Gastroesophageal sphincter (tissue), 4 donors: Measurements from ENCODE around the gene KLHL40. TPM values are rescaled to one million over a fixed set of nuclear protein-coding genes. Genes with fewer than 3 reads are reported as not detected.
A peak's percentile ranks its signal among the peaks of the same experiment; 100 is the strongest.

Experiments used
- ATAC-seq: fragments of 150-250 bp; one replicate; pipeline ENCODE4 v1.9.1; 2016; ENCODE audit warnings: mild to moderate bottlenecking, moderate library complexity
- H3K27ac ChIP-seq, 4 donors: fragments of 200-600 bp; sonication (generic) in 3 of 4; 1 replicate in 3 of 4; 2 replicates in 1 of 4; pipeline ENCODE4 v1.5.1; 2016 to 2019
- H3K27me3 ChIP-seq: fragments of 200-600 bp; sonication (generic); one replicate; pipeline ENCODE4 v1.5.1; 2019
- H3K36me3 ChIP-seq, 2 donors: fragments of 200-600 bp; sonication (generic); one replicate each; pipeline ENCODE4 v1.5.1; 2019; ENCODE audit warnings: control low read depth in 1 of 2
- H3K4me1 ChIP-seq, 3 donors: fragments of 200-600 bp; sonication (generic); 1 replicate in 2 of 3; 2 replicates in 1 of 3; pipeline ENCODE4 v1.5.1; 2016 to 2019; ENCODE audit warnings: control low read depth in 2 of 3
- H3K4me3 ChIP-seq, 2 donors: fragments of 200-600 bp; sonication (generic); one replicate each; pipeline ENCODE4 v1.5.1; 2019; ENCODE audit warnings: mild to moderate bottlenecking in 1 of 2, moderate library complexity in 1 of 2
- H3K9me3 ChIP-seq, 3 donors: fragments of 200-600 bp; sonication (generic); one replicate each; pipeline ENCODE4 v1.5.1; 2017 to 2019; ENCODE audit warnings: control low read depth in 2 of 3
- CTCF ChIP-seq, 4 experiments: fragments of 200-600 bp in 2 of 4; fragments of 450-650 bp in 2 of 4; sonication (generic) in 1 of 4; IDR thresholded peaks; one replicate each; pipeline ENCODE4 v1.5.1; 2017 to 2019; ENCODE audit warnings: antibody characterized with exemption in 4 of 4, mild to moderate bottlenecking in 2 of 4, moderate library complexity in 2 of 4
- EP300 ChIP-seq: sonication (generic); formaldehyde crosslinking; IDR thresholded peaks from one replicate; pipeline ENCODE4 v1.6.1; 2017; ENCODE audit warnings: antibody characterized with exemption, mild to moderate bottlenecking
- POLR2A ChIP-seq, 2 donors: fragments of 450-650 bp; IDR thresholded peaks; one replicate each; pipeline ENCODE4 v1.6.1; 2017; ENCODE audit warnings: antibody characterized with exemption in 2 of 2, mild to moderate bottlenecking in 2 of 2, moderate library complexity in 1 of 2
- POLR2AphosphoS5 ChIP-seq: sonication (generic); formaldehyde crosslinking; IDR thresholded peaks from one replicate; pipeline ENCODE4 v1.6.1; 2017; ENCODE audit warnings: antibody characterized with exemption
- WGBS, 2 donors: methylation state at CpG; one replicate each; pipeline ENCODE4 v1.1.5; 2018; ENCODE audit warnings: low coverage in 1 of 2; 5-methylcytosine and 5-hydroxymethylcytosine counted together
- total RNA-seq, 4 donors: library from RNA; depleted of rRNA; stranded (reverse); fragments of >200 nt; gene quantifications; one replicate each; pipeline ENCODE4 v1.1.0, GENCODE V29; 2016

Gene KLHL40
- not detected for total RNA-seq

- Histone ChIP-seq H3K4me3 (peak within 1 kb of the TSS in 1 of 2 donors; percentile 34), H3K27ac (peak within 1 kb of the TSS in 3 of 4 donors; percentile 50 to 64 (median 58)), H3K27me3 (peaks cover 20% of the 10 kb centered on the region), H3K36me3 (no peaks in the 10 kb centered on the region), H3K4me1 (peaks cover 0 to 34% (median 18%) of the 10 kb centered on the region in 3 donors), H3K9me3 (no peaks in the 10 kb centered on the region)
- no peak for ATAC-seq
- WGBS, 2 donors = 67% methylated on average over 14 of the region's 34 CpGs; no CpG with 5 or more reads in 1 of the 2 donors
- TF ChIP-seq POLR2A (IDR thresholded peaks at IDR 0.05) (no peak), CTCF (IDR thresholded peaks at IDR 0.05) (no peak), POLR2AphosphoS5 (no peak), EP300 (no peak)
Observed at GRCh38 chr3:42685363-42685881, at the start of gene KLHL40. Gene KLHL40, plus strand, starts transcription at chr3:42685537. Its CDS starts 82 bp downstream, at chr3:42685619.

GRCh38 chr3:42637001-42637400 is 48.3 kb upstream of the KLHL40 start:
- Histone ChIP-seq H3K27me3 (no peaks in the 10 kb centered on the region), H3K9me3 (no peaks in the 10 kb centered on the region), H3K27ac (no peak overlapping the region), H3K36me3 (peaks cover 22 to 100% of the 10 kb centered on the region in 2 donors), H3K4me3 (no peak overlapping the region), H3K4me1 (peaks cover 0 to 19% (median 0%) of the 10 kb centered on the region in 3 donors)
- ATAC-seq = no peak
- TF ChIP-seq POLR2A (IDR thresholded peaks at IDR 0.05) (no peak), POLR2AphosphoS5 (no peak), EP300 (no peak), CTCF (IDR thresholded peaks at IDR 0.05) (no peak)
- 85 to 87% methylated on average over 6 of the region's 6 CpGs for WGBS, 2 donors

- no peak overlapping the region for H3K4me3 ChIP-seq
- peaks cover 0 to 19% (median 0%) of the 10 kb centered on the region in 3 donors for H3K4me1 ChIP-seq
- TF ChIP-seq POLR2A (IDR thresholded peaks at IDR 0.05) (no peak), CTCF (IDR thresholded peaks at IDR 0.05) (no peak), EP300 (no peak), POLR2AphosphoS5 (no peak)
- H3K27me3 ChIP-seq = no peaks in the 10 kb centered on the region
- H3K36me3 ChIP-seq = peaks cover 22 to 100% of the 10 kb centered on the region in 2 donors
- H3K27ac ChIP-seq = peak overlapping the region in 1 of 4 donors; percentile 11
- H3K9me3 ChIP-seq = no peaks in the 10 kb centered on the region
- ATAC-seq = no peak
- WGBS, 2 donors = 66 to 72% methylated on average over 5 to 6 of the region's 6 CpGs
Observed at GRCh38 chr3:42638339-42638842, 46.9 kb upstream of the KLHL40 start.

- H3K36me3 ChIP-seq = peaks cover 19 to 100% of the 10 kb centered on the region in 2 donors
Observed at GRCh38 chr3:42639192-42639591, 46.1 kb upstream of the KLHL40 start.

More at GRCh38 chr3:42639192-42639591, 46.1 kb upstream of the KLHL40 start:
- H3K4me1 ChIP-seq = peaks cover 0 to 19% (median 0%) of the 10 kb centered on the region in 3 donors
- no peaks in the 10 kb centered on the region for H3K27me3 ChIP-seq
- H3K4me3 ChIP-seq = no peak overlapping the region
- no peaks in the 10 kb centered on the region for H3K9me3 ChIP-seq
- no peak for TF ChIP-seq EP300
- TF ChIP-seq POLR2A (IDR thresholded peaks at IDR 0.05) = no peak
- TF ChIP-seq POLR2AphosphoS5 = no peak
- TF ChIP-seq CTCF (IDR thresholded peaks at IDR 0.05) = no peak
- peak overlapping the region in 1 of 4 donors; percentile 11 for H3K27ac ChIP-seq
- 84 to 88% methylated on average over 6 of the region's 6 CpGs for WGBS, 2 donors
- ATAC-seq = no peak
